ENCODE data around the gene FHIT.

The FHIT gene

GRCh38 chr3:60094392-60094947 lies 1156.8 kb downstream of the FHIT start:
- H2AFZ ChIP-seq (ENCODE audit: low read depth, low read length), result no peak overlapping the region
- H3K27me3 ChIP-seq (ENCODE audit: low read depth, low read length), result 0 out of 2 replicates have a peak, but pooled peaks cover 7% of the 10 kb centered on the region
- H3K27ac ChIP-seq (ENCODE audit: low read length), result no peak overlapping the region
- no peaks in the 10 kb centered on the region for H4K20me1 ChIP-seq (ENCODE audit: insufficient read depth, low read length)
- TF ChIP-seq, protein P1, sequence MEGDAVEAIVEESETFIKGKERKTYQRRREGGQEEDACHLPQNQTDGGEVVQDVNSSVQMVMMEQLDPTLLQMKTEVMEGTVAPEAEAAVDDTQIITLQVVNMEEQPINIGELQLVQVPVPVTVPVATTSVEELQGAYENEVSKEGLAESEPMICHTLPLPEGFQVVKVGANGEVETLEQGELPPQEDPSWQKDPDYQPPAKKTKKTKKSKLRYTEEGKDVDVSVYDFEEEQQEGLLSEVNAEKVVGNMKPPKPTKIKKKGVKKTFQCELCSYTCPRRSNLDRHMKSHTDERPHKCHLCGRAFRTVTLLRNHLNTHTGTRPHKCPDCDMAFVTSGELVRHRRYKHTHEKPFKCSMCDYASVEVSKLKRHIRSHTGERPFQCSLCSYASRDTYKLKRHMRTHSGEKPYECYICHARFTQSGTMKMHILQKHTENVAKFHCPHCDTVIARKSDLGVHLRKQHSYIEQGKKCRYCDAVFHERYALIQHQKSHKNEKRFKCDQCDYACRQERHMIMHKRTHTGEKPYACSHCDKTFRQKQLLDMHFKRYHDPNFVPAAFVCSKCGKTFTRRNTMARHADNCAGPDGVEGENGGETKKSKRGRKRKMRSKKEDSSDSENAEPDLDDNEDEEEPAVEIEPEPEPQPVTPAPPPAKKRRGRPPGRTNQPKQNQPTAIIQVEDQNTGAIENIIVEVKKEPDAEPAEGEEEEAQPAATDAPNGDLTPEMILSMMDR (IDR thresholded peaks at IDR 0.05; ENCODE audit: low read depth, low read length), result no peak
- TF ChIP-seq EZH2phosphoT487 (IDR thresholded peaks at IDR 0.05; ENCODE audit: low read depth), result no peak
- no peaks in the 10 kb centered on the region for H3K4me1 ChIP-seq (ENCODE audit: low read length)
- H3K36me3 ChIP-seq (replicated peaks; ENCODE audit: low read depth, low read length), result no peaks in the 10 kb centered on the region
- no peaks in the 10 kb centered on the region for H3K79me2 ChIP-seq (ENCODE audit: low read length)
- H3K9ac ChIP-seq (ENCODE audit: low read length), result no peak overlapping the region
- H3K4me2 ChIP-seq (ENCODE audit: low read length), result no peak overlapping the region
- H3K9me3 ChIP-seq (ENCODE audit: insufficient read depth, low read length), result no peaks in the 10 kb centered on the region
- no peak overlapping the region for H3K4me3 ChIP-seq (ENCODE audit: low read length)

GRCh38 chr3:60090548-60090947 lies 1160.7 kb downstream of the FHIT start:
- Histone ChIP-seq H3K4me2 (ENCODE audit: low read length) (no peak overlapping the region), H2AFZ (ENCODE audit: low read depth, low read length) (no peak overlapping the region), H4K20me1 (ENCODE audit: insufficient read depth, low read length) (no peaks in the 10 kb centered on the region), H3K9ac (ENCODE audit: low read length) (no peak overlapping the region), H3K4me3 (ENCODE audit: low read length) (no peak overlapping the region), H3K4me1 (ENCODE audit: low read length) (peaks cover 13% of the 10 kb centered on the region), H3K79me2 (ENCODE audit: low read length) (no peaks in the 10 kb centered on the region), H3K9me3 (ENCODE audit: insufficient read depth, low read length) (peaks cover 3% of the 10 kb centered on the region; the same call in 1 of the 2 replicates), H3K27me3 (ENCODE audit: low read depth, low read length) (0 out of 2 replicates have a peak, but pooled peaks cover 7% of the 10 kb centered on the region), H3K36me3 (replicated peaks; ENCODE audit: low read depth, low read length) (no peaks in the 10 kb centered on the region), H3K27ac (ENCODE audit: low read length) (no peak overlapping the region)
- TF ChIP-seq, protein P1 (IDR thresholded peaks at IDR 0.05; ENCODE audit: low read depth, low read length), result no peak
- no peak for TF ChIP-seq EZH2phosphoT487 (IDR thresholded peaks at IDR 0.05; ENCODE audit: low read depth)

GRCh38 chr3:60086811-60087210 lies 1164.4 kb downstream of the FHIT start:
- Histone ChIP-seq H2AFZ (ENCODE audit: low read depth, low read length) (no peak overlapping the region), H3K36me3 (replicated peaks; ENCODE audit: low read depth, low read length) (no peaks in the 10 kb centered on the region), H3K79me2 (ENCODE audit: low read length) (no peaks in the 10 kb centered on the region), H3K27ac (ENCODE audit: low read length) (no peak overlapping the region), H3K9ac (ENCODE audit: low read length) (no peak overlapping the region), H4K20me1 (ENCODE audit: insufficient read depth, low read length) (no peaks in the 10 kb centered on the region), H3K4me2 (ENCODE audit: low read length) (peak overlapping the region; percentile 16), H3K9me3 (ENCODE audit: insufficient read depth, low read length) (peaks cover 6% of the 10 kb centered on the region; the same call in 1 of the 2 replicates), H3K4me3 (ENCODE audit: low read length) (no peak overlapping the region), H3K27me3 (ENCODE audit: low read depth, low read length) (0 out of 2 replicates have a peak, but pooled peaks cover 7% of the 10 kb centered on the region), H3K4me1 (ENCODE audit: low read length) (peaks cover 16% of the 10 kb centered on the region)
- TF ChIP-seq, protein P1 (IDR thresholded peaks at IDR 0.05; ENCODE audit: low read depth, low read length), result no peak
- no peak for TF ChIP-seq EZH2phosphoT487 (IDR thresholded peaks at IDR 0.05; ENCODE audit: low read depth)

DNA sequence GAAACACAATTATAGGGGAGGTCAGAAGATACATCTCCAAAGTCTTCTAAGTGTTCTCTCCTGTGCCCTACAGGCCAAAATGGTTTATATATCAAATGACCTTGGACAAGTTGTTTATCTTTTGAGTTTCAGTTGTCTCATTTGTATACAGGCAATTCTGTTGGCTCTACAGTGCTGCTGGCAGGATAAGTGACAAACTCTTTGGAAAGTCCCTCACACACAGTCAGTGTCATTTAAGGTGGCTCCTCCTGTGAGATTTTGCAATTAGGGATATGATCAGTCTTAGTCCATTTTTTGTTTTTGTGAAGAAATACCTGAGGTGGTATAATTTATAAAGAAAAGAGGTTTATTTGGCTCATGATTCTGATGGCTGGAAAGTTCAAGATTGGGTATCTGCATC lies 1165.6 kb downstream of the FHIT start:
- Histone ChIP-seq H2AFZ (ENCODE audit: low read depth, low read length) (no peak overlapping the region), H3K36me3 (replicated peaks; ENCODE audit: low read depth, low read length) (no peaks in the 10 kb centered on the region), H3K4me2 (ENCODE audit: low read length) (no peak overlapping the region), H3K9ac (ENCODE audit: low read length) (no peak overlapping the region), H3K4me3 (ENCODE audit: low read length) (no peak overlapping the region), H3K27me3 (ENCODE audit: low read depth, low read length) (peaks cover 15% of the 10 kb centered on the region), H3K79me2 (ENCODE audit: low read length) (no peaks in the 10 kb centered on the region), H4K20me1 (ENCODE audit: insufficient read depth, low read length) (no peaks in the 10 kb centered on the region), H3K27ac (ENCODE audit: low read length) (no peak overlapping the region), H3K4me1 (ENCODE audit: low read length) (peaks cover 23% of the 10 kb centered on the region), H3K9me3 (ENCODE audit: insufficient read depth, low read length) (peaks cover 6% of the 10 kb centered on the region; the same call in 1 of the 2 replicates)
- TF ChIP-seq, protein P1 (IDR thresholded peaks at IDR 0.05; ENCODE audit: low read depth, low read length), result no peak
- TF ChIP-seq EZH2phosphoT487 (IDR thresholded peaks at IDR 0.05; ENCODE audit: low read depth), result no peak
